IPS-18c (cell line): Measurements from ENCODE around the gene WIPI1.

ENCODE experiments used
- H3K4me3 ChIP-seq: 2 replicates; pipeline ENCODE4 v1.7.0; 2013; ENCODE audit warnings: low read depth, mild to moderate bottlenecking, low read length, moderate library complexity; ENCODE audit not compliant: insufficient read depth
- H3K9me3 ChIP-seq: one replicate; pipeline ENCODE4 v1.6.1; 2013; ENCODE audit warnings: mild to moderate bottlenecking, low read length, moderate library complexity; ENCODE audit not compliant: control insufficient read depth, insufficient read depth

Gene WIPI1

GRCh38 chr17:68403122-68403521 lies 54.2 kb downstream of the WIPI1 start:
- H3K9me3 ChIP-seq, result no peaks in the 10 kb centered on the region
- H3K4me3 ChIP-seq, result no peak overlapping the region

GRCh38 chr17:68401288-68401687 lies 56.0 kb downstream of the WIPI1 start:
- Histone ChIP-seq H3K9me3 (no peaks in the 10 kb centered on the region), H3K4me3 (no peak overlapping the region)

DNA sequence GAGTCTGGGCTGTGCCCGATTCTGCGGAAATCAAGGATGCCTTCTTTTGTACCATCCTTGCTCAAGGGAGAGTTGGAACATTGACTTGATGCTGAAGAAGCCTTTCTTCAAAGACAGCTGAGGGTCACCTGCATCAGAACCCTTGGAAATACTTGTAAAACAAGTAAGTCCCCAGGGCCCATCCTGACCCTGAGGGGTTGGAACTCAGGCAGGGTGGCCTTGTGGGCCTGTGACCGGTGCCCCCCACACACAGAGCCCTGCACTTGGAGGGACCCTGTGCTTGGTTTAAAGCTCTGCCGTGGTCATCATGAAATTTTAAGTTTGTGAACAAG lies 56.9 kb downstream of the WIPI1 start:
- Histone ChIP-seq H3K4me3 (no peak overlapping the region), H3K9me3 (no peaks in the 10 kb centered on the region)

- Histone ChIP-seq H3K4me3 (no peak overlapping the region), H3K9me3 (no peaks in the 10 kb centered on the region)
These were observed 57.5 kb downstream of the WIPI1 start for GRCh38 chr17:68399638-68400403.

GRCh38 chr17:68398691-68399637 lies 58.3 kb downstream of the WIPI1 start:
- H3K9me3 ChIP-seq, result no peaks in the 10 kb centered on the region
- H3K4me3 ChIP-seq, result no peak overlapping the region

GRCh38 chr17:68397108-68397536 lies 60.2 kb downstream of the WIPI1 start:
- Histone ChIP-seq H3K9me3 (no peaks in the 10 kb centered on the region), H3K4me3 (no peak overlapping the region)

- no peaks in the 10 kb centered on the region for H3K9me3 ChIP-seq
- no peak overlapping the region for H3K4me3 ChIP-seq
These were observed 60.8 kb downstream of the WIPI1 start for GRCh38 chr17:68396226-68397107.

- Histone ChIP-seq H3K4me3 (no peak overlapping the region), H3K9me3 (no peaks in the 10 kb centered on the region)
These were observed 62.5 kb downstream of the WIPI1 start for GRCh38 chr17:68394608-68395331.

GRCh38 chr17:68391561-68392268 lies 65.6 kb downstream of the WIPI1 start:
- Histone ChIP-seq H3K9me3 (no peaks in the 10 kb centered on the region), H3K4me3 (no peak overlapping the region)

DNA sequence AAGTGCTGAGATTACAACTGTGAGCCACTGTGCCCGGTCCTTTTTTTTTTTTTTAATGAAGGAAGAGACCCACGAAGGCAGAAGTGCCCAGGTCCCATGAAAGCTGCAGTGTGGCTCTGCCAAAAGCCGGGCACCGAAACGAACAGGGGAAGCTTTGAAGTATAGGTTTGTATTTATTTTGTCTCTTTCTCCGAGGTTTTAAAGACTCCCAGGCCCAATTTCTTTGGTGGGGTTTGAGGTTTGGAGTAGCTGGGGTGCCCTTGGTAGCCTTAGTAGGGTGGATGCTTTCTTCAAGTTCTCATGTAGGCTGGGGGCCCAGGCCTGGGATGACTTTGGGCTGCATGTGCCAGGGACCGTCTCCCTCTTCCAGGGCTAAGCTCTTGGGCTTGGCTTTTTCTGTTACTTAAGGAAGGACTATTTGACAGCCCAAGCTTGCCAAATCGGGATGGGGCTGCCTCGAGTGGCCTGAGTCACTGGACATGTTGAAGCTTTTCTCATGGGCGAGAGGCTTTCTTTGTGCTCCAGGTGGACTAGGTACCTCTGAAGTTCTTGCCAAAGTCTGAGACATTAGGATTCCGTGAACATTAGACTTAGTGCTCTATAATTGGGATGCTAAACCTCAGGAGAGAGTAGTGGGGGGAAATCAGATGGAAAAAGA lies 66.3 kb downstream of the WIPI1 start:
- Histone ChIP-seq H3K9me3 (no peaks in the 10 kb centered on the region), H3K4me3 (no peak overlapping the region)

GRCh38 chr17:68389041-68389440 lies 68.3 kb downstream of the WIPI1 start:
- no peak overlapping the region for H3K4me3 ChIP-seq
- H3K9me3 ChIP-seq, result no peaks in the 10 kb centered on the region

DNA sequence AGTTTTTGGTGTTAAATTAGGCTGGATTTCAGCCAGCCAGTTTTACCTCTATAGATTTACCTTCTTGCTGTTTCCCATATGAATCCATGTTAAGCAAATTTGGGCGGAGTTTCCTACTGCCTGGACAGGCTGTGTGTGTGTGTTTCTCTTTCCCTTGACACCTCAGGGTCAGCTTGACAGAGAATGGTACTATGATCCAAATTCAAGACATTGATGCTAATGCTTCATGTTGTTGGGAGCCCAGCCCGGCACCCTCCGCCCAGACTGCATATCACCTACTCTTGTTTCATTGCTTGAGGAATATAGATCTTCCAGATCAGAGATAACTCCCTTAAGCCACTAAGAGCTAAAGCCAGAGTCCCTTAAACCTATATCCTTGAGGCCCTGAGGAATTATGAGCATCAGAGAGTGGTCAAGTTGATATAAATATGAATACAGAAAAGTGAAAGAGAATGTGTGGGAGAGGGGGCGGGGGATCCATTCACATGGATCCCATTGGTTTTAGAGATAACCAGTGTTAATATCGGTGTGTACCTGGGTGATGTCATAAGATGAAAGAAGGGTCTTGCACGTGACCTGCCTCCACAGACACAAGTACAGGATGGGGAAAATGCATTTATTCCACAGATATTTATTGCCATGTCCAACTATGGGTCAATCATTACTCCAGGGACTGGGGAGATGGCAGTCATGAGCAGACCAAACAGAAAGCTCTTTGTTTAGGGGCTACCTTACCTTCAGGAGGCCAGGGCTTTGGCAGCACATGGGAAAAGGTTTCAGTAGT lies 69.7 kb downstream of the WIPI1 start:
- no peak overlapping the region for H3K4me3 ChIP-seq

GRCh38 chr17:68385490-68386215 lies 71.6 kb downstream of the WIPI1 start:
- Histone ChIP-seq H3K9me3 (no peaks in the 10 kb centered on the region), H3K4me3 (no peak overlapping the region)

More for the DNA sequence above, 69.7 kb downstream of the WIPI1 start:
- no peaks in the 10 kb centered on the region for H3K9me3 ChIP-seq

GRCh38 chr17:68384941-68385340 lies 72.4 kb downstream of the WIPI1 start:
- H3K4me3 ChIP-seq, result no peak overlapping the region
- H3K9me3 ChIP-seq, result no peaks in the 10 kb centered on the region

DNA sequence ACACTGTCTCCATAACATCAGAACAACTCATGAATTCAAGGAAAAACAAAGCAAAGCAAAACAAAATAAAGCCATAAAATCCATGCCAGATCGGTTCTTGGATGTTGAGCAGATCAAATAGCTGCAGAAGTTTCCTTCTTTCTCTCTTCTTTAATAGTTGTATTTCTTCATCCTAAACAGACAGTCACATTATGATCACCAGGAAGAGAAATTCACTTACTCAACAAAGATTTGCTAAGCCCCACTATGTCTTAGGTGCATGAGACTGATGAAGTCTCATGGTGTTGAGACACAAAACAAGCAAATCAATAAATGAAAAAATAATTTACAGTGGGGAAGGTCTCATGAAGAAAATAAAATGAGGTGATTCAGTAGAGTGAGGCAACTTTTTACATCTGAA lies 72.8 kb downstream of the WIPI1 start:
- no peak overlapping the region for H3K4me3 ChIP-seq
- H3K9me3 ChIP-seq, result no peaks in the 10 kb centered on the region
